HCT116 (cell line): ENCODE results near the gene TMEM125. TPM values are rescaled to one million over a fixed set of nuclear protein-coding genes. Genes with fewer than 3 reads are reported as not detected.

Experiments used
- ATAC-seq: fragments of 200-7000 bp; cut with Tn5 transposase; 2 replicates; pipeline ENCODE4 v1.9.1; 2020; ENCODE audit warnings: mild to moderate bottlenecking, moderate library complexity
- BruUV-seq: library from RNA; stranded (reverse); fragments of 400-500 nt; replicated peaks from 2 replicates; lab custom pipeline; 2021; lab: Mats Ljungman, UMichigan
- CTCF ChIA-PET: fragments of 300-600 bp; sonication (Branson Sonifier 250); formaldehyde crosslinking; loops from one replicate; lab custom pipeline; 2021; ENCODE audit warnings: antibody characterized with exemption; lab: Charles Lee
- POLR2A ChIA-PET: fragments of 300-600, 350-600 bp; sonication (Branson Sonifier 250); formaldehyde crosslinking; loops from one replicate; lab custom pipeline; 2021; ENCODE audit warnings: antibody characterized with exemption; lab: Charles Lee
- RAD21 ChIA-PET, 2 experiments: fragments of 300-600 bp; sonication (Branson Sonifier 250); formaldehyde crosslinking; loops; one replicate each; lab custom pipeline; 2023; ENCODE audit warnings: low total read pairs in 2 of 2; ENCODE audit not compliant: uncharacterized antibody in 2 of 2, unreplicated experiment in 2 of 2, low non-redundant PET in 1 of 2; lab: Charles Lee
- DNase-seq: peaks from one replicate; pipeline ENCODE4 v3.0.0-alpha.2; 2010; ENCODE audit warnings: low read depth, low spot score
- H2AFZ ChIP-seq: fragments of 200-600 bp; shearing (Covaris generic), sonication (generic); 2 replicates; pipeline ENCODE4 v1.6.1; 2017; ENCODE audit warnings: low read depth, mixed run types, mixed read lengths, antibody characterized with exemption, low read length; ENCODE audit not compliant: poor library complexity, severe bottlenecking
- H3K27ac ChIP-seq: 2 replicates; pipeline ENCODE4 v1.5.1; 2012; ENCODE audit warnings: low read depth, low read length
- H3K27me3 ChIP-seq: fragments of 200-600 bp; sonication (generic); 2 replicates; pipeline ENCODE4 v1.6.1; 2016; ENCODE audit warnings: mixed run types, low read length, mixed read lengths; ENCODE audit not compliant: insufficient read depth
- H3K36me3 ChIP-seq, 2 experiments: fragments of 200-500 bp in 1 of 2; fragments of 200-600 bp in 1 of 2; sonication (Bioruptor generic) in 1 of 2; sonication (generic) in 1 of 2; 2 replicates each; pipeline versions ENCODE4 v1.5.1 to v1.6.1; 2014 to 2016; ENCODE audit warnings: low read length in 2 of 2, inconsistent platforms in 1 of 2, mixed read lengths in 1 of 2, mixed run types in 1 of 2; ENCODE audit not compliant: insufficient read depth in 2 of 2, control insufficient read depth in 1 of 2
- H3K4me1 ChIP-seq, 2 experiments: fragments of 200-600 bp in 1 of 2; sonication (generic) in 1 of 2; 2 replicates each; pipeline versions ENCODE4 v1.5.1 to v1.6.1; 2012 to 2017; ENCODE audit warnings: low read length in 2 of 2, inconsistent platforms in 1 of 2, mild to moderate bottlenecking in 1 of 2, mixed read lengths in 1 of 2, mixed run types in 1 of 2, moderate library complexity in 1 of 2; ENCODE audit not compliant: insufficient read depth in 2 of 2, control insufficient read depth in 1 of 2
- H3K4me2 ChIP-seq: fragments of 200-600 bp; sonication (generic); 2 replicates; pipeline ENCODE4 v1.6.1; 2017; ENCODE audit warnings: mixed run types, low read length, mixed read lengths
- H3K4me3 ChIP-seq, 2 experiments: fragments of 200-600 bp in 1 of 2; sonication (generic) in 1 of 2; replicated peaks in 1 of 2; 2 replicates each; pipeline ENCODE4 v1.5.1; 2011 to 2016; ENCODE audit warnings: low read length in 2 of 2, control low read depth in 1 of 2, low read depth in 1 of 2, mild to moderate bottlenecking in 1 of 2, mixed read lengths in 1 of 2, mixed run types in 1 of 2
- H3K79me2 ChIP-seq: fragments of 200-600 bp; sonication (generic); 2 replicates; pipeline ENCODE4 v1.6.1; 2017; ENCODE audit warnings: mild to moderate bottlenecking, mixed run types, low read length, moderate library complexity, mixed read lengths; ENCODE audit not compliant: insufficient read depth
- H3K9ac ChIP-seq: fragments of 200-600 bp; sonication (generic); 2 replicates; pipeline ENCODE4 v1.6.1; 2016; ENCODE audit warnings: low read length, mixed read lengths
- H3K9me2 ChIP-seq: fragments of 200-600 bp; sonication (generic), shearing (Covaris generic); 2 replicates; pipeline ENCODE4 v1.6.1; 2017; ENCODE audit warnings: mixed run types, mild to moderate bottlenecking, moderate library complexity; ENCODE audit not compliant: insufficient read depth
- H3K9me3 ChIP-seq, 2 experiments: fragments of 200-500 bp in 1 of 2; fragments of 200-600 bp in 1 of 2; sonication (Bioruptor generic) in 1 of 2; sonication (generic) in 1 of 2; 2 replicates each; pipeline ENCODE4 v1.6.1; 2014 to 2017; ENCODE audit warnings: low read length in 2 of 2, mixed read lengths in 2 of 2, inconsistent platforms in 1 of 2, low read depth in 1 of 2, mild to moderate bottlenecking in 1 of 2, mixed run types in 1 of 2, moderate library complexity in 1 of 2; ENCODE audit not compliant: control insufficient read depth in 1 of 2, insufficient read depth in 1 of 2
- H4K20me1 ChIP-seq: fragments of 200-600 bp; sonication (generic), shearing (Covaris generic); 2 replicates; pipeline ENCODE4 v1.6.1; 2017; ENCODE audit warnings: mixed run types, mild to moderate bottlenecking, moderate library complexity; ENCODE audit not compliant: insufficient read depth
- CBX3 ChIP-seq: IDR thresholded peaks from 2 replicates; pipeline ENCODE4 v1.6.1; 2012; ENCODE audit warnings: low read depth
- CEBPB ChIP-seq: IDR thresholded peaks from 2 replicates; pipeline ENCODE4 v1.6.1; 2012; ENCODE audit warnings: low read depth
- EGR1 ChIP-seq: IDR thresholded peaks from 2 replicates; pipeline ENCODE4 v1.6.1; 2012; ENCODE audit warnings: low read depth
- ELF1 ChIP-seq: IDR thresholded peaks from 2 replicates; pipeline ENCODE4 v1.6.1; 2012; ENCODE audit warnings: low read depth, borderline replicate concordance
- FOSL1 ChIP-seq: IDR thresholded peaks from 2 replicates; pipeline ENCODE4 v1.6.1; 2012; ENCODE audit warnings: low read depth
- JUND ChIP-seq: IDR thresholded peaks from 2 replicates; pipeline ENCODE4 v1.6.1; 2012
- RAD21 ChIP-seq: IDR thresholded peaks from 2 replicates; pipeline ENCODE4 v1.6.1; 2012; ENCODE audit warnings: low read depth, mild to moderate bottlenecking
- SP1 ChIP-seq: IDR thresholded peaks from 2 replicates; pipeline ENCODE4 v1.6.1; 2012; ENCODE audit warnings: low read depth
- TCF7L2 ChIP-seq: IDR thresholded peaks from 2 replicates; pipeline ENCODE4 v1.7.0; 2011; ENCODE audit warnings: borderline replicate concordance, inconsistent platforms; ENCODE audit not compliant: insufficient read depth, insufficient read length; ENCODE audit errors: extremely low read depth
- YY1 ChIP-seq: IDR thresholded peaks from 2 replicates; pipeline ENCODE4 v1.6.1; 2011; ENCODE audit warnings: low read length, low read depth, moderate library complexity, mild to moderate bottlenecking; ENCODE audit not compliant: insufficient replicate concordance; ENCODE audit errors: extremely low read depth
- ZFX ChIP-seq: fragments of 450-650 bp; IDR thresholded peaks from 2 replicates; pipeline ENCODE4 v1.6.1; 2017
- intact Hi-C: fragments of 100-400 bp; cut with micrococcal nuclease; formaldehyde crosslinking; loops from 2 replicates; pipeline ENCODE4 v1.10.0; 2022
- total RNA-seq: library from RNA; stranded (reverse); gene quantifications from one replicate; pipeline ENCODE4 v1.2.1, GENCODE V29; 2021; ENCODE audit not compliant: unreplicated experiment
- TF ChIP-seq, protein P1 (sequence below): IDR thresholded peaks from 2 replicates; pipeline ENCODE4 v1.6.1; 2011; ENCODE audit warnings: mild to moderate bottlenecking, low read length, moderate library complexity; ENCODE audit not compliant: insufficient replicate concordance; ENCODE audit errors: extremely low read depth

Gene TMEM125
- total RNA-seq, 1 experiment from 2014 or later = 13.9 TPM

DNA sequence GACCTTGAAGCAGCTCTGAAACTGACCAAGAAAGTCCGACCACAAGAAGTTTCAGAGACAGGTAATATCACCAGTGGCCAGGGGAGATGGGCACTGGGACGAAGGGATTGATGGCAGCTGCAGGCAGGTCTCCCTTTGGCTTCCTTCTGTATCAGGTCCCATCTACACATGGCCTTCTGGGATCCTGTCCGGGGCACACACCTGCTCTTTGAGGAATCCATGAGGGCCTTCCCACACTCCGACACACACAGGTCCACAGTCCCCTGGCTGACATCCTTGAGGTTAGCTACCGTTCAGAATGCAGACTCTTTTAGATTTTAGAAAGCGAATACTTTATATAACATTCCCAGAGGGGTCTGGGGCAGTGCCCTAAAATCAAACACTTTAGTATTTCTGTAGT, 26.5 kb upstream of the TMEM125 start:
- ChIA-PET POLR2A (no interaction called here), CTCF (interaction anchor here (0.6 kb wide), 1 partner anchor 11 kb away, joined by 4 read pairs; no protein-coding TSS in a partner anchor), RAD21 (no interaction called here)
- H3K36me3 ChIP-seq = no peaks in the 10 kb centered on the region
- no peak overlapping the region for H2AFZ ChIP-seq
- no peak overlapping the region for H3K4me2 ChIP-seq
- no peak for ATAC-seq
- no TSS peak for BruUV-seq
- TF ChIP-seq CBX3 = no peak
- TF ChIP-seq SP1 = no peak
- TF ChIP-seq FOSL1 = no peak
- peaks cover 0 to 10% of the 10 kb centered on the region in 2 experiments; a peak in 2 of 4 replicates for H3K4me1 ChIP-seq
- no peak overlapping the region for H3K4me3 ChIP-seq
- intact Hi-C loops = no loop called here
- no peaks in the 10 kb centered on the region for H3K27me3 ChIP-seq
- H4K20me1 ChIP-seq = no peaks in the 10 kb centered on the region
- 0 out of 4 replicates have a peak, but pooled peaks cover 0 to 5% of the 10 kb centered on the region in 2 experiments for H3K9me3 ChIP-seq
- DNase-seq = no peak
- no peaks in the 10 kb centered on the region for H3K79me2 ChIP-seq
- no peaks in the 10 kb centered on the region for H3K9me2 ChIP-seq
- H3K9ac ChIP-seq = no peak overlapping the region
- no peak overlapping the region for H3K27ac ChIP-seq

DNA sequence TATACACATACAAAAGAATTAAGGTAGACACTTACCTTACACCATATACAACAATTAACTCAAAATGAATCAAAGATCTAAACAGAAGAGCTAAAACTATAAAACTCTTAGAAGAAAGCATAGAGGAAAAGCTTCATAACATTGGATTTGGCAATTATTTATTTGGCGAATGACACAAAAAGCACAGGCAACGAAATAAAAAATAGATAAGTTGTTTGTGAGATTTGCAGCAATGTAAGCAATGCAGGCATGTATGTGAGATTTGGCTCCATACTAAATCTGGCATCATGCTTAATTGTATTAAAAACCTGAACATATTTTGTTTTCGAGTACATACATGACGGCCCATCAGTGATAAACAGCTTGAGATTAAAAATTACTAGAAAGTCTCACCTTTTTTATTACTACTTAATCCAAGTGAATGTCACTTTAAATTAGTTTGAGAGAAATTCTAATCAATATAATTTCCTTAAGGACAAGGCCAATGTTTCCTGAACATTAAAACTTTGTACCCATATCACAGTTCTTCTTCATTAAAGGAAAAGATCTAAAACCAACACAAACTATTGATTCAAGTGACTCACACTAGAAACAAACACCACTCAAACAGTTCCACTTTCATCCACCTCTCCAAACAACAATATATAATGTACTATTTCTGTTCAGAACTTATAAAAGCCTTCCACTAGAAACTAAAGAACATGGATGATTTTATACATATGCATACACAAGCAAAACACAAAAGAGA, 23.1 kb upstream of the TMEM125 start:
- ChIA-PET CTCF (no interaction called here), POLR2A (no interaction called here), RAD21 (no interaction called here)
- H3K27ac ChIP-seq = no peak overlapping the region
- no peaks in the 10 kb centered on the region for H4K20me1 ChIP-seq
- H3K9me3 ChIP-seq = peaks cover 0 to 11% of the 10 kb centered on the region in 2 experiments; a peak in 1 of 4 replicates
- H3K9ac ChIP-seq = no peak overlapping the region
- no peak overlapping the region for H2AFZ ChIP-seq
- TF ChIP-seq EGR1 (no peak), SP1 (no peak), RAD21 (no peak), CEBPB (no peak), ZFX (no peak), CBX3 (no peak), TCF7L2 (no peak), YY1 (no peak), ELF1 (no peak), JUND (no peak)
- TF ChIP-seq, protein P1, sequence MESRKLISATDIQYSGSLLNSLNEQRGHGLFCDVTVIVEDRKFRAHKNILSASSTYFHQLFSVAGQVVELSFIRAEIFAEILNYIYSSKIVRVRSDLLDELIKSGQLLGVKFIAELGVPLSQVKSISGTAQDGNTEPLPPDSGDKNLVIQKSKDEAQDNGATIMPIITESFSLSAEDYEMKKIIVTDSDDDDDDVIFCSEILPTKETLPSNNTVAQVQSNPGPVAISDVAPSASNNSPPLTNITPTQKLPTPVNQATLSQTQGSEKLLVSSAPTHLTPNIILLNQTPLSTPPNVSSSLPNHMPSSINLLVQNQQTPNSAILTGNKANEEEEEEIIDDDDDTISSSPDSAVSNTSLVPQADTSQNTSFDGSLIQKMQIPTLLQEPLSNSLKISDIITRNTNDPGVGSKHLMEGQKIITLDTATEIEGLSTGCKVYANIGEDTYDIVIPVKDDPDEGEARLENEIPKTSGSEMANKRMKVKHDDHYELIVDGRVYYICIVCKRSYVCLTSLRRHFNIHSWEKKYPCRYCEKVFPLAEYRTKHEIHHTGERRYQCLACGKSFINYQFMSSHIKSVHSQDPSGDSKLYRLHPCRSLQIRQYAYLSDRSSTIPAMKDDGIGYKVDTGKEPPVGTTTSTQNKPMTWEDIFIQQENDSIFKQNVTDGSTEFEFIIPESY = no peak
- no peak overlapping the region for H3K4me3 ChIP-seq
- H3K4me1 ChIP-seq = peaks cover 0 to 4% of the 10 kb centered on the region in 2 experiments; a peak in 2 of 4 replicates
- H3K79me2 ChIP-seq = no peaks in the 10 kb centered on the region
- ATAC-seq (no peak), DNase-seq (no peak)
- no peaks in the 10 kb centered on the region for H3K36me3 ChIP-seq
- BruUV-seq = no TSS peak
- H3K4me2 ChIP-seq = no peak overlapping the region
- intact Hi-C loops = no loop called here
- no peaks in the 10 kb centered on the region for H3K27me3 ChIP-seq
- H3K9me2 ChIP-seq = no peaks in the 10 kb centered on the region
